Measurements from ENCODE around the gene CLCA1. TPM values are rescaled to one million over a fixed set of nuclear protein-coding genes. Genes with fewer than 3 reads are reported as not detected.
"Not testable (repeated sequence)": the region's sequence is repeated elsewhere in the genome, so short reads cannot be mapped to it uniquely, and the experiment has no call there.

Gene CLCA1
- total RNA-seq, 1 donor from 2014 or later: not detected

DNA sequence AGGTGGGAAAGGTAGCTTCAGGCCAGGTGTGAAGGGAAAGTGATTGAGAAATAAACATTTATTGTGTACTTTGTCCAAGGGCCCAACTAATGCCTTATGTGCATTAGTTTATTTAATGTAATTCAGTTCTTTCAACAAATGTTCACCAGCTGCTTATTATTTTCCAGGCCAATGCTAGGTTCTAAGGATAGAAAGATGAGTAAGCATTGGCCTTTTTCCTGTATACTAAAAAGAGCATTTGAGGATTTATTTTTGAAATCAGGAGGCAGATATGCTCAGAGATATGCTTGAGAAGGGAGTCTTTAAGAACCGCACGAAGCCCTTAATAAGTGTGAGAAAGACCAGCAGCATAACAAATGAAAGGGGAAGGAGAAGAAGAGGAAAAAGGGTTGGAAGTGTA is 32.0 kb downstream of the CLCA1 start:
- intact Hi-C loops (cut with DNase I): loop anchor here (5.0 kb wide), 1 partner anchor 118 kb away; no protein-coding TSS in a partner anchor
- ATAC-seq (no peak), DNase-seq (ENCODE audit: low spot score) (no peak)

DNA sequence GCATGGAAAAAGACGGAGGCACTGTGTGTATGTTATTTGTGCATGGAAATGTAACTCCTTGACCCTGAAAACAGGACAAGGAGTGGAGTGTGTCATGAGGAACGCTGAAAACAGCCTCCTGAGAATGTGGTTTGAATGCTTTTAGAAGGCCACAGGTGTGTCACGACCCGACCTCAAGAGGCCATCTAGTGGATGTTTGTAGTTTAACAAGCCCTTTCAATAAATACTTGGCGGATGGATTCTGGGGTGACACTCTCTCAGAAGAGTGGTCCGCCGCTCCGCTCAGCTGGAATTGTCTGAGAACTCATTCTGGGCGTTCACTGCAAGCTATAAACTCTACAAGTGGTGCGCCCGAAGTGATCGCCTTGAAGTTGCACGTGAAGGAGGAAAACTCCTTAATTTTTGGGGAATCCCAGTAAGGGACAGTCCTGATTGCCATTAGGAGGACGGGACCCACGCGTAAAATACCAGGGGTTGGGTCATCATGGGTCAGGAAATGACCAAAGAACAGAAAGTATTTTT is 33.5 kb downstream of the CLCA1 start:
- not testable (repeated sequence) for DNase-seq (ENCODE audit: low spot score)
- intact Hi-C loops (cut with DNase I): loop anchor here (5.0 kb wide), 1 partner anchor 120 kb away; no protein-coding TSS in a partner anchor
- ATAC-seq: peak; percentile 54

DNA sequence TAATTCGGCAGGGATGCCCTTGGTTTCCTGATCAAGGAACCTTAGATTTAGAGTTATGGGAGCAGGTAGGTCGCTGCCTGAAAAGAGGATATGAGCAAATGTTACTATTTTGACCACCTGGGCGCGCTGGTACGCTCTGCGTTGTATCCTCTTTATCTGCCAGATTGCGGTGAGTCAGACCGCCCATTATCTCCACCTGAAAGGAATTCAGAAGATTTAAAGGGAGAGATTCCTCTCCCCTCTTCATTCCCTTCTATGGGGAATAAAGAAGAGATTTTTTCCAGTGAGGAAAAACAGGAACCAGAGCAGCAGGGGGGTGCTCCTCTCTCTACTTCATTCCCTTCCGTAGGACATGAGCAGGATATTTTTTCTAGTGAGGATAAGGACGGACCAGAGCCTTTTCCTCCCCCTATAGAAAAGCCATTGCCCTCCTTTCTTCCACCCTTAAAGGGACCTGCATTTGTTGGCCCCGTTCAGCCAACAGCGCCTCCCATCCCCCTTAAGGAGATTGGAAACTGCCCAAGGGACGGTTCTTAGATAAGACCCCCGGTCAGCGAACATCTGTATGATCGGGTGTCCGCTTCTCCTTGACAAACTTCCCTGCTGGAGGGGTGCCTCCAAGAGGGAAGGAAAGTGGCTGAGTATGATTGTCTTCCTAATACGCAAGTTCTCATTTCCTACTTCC is 34.1 kb downstream of the CLCA1 start:
- intact Hi-C loops (cut with DNase I): loop anchor here (5.0 kb wide), 1 partner anchor 121 kb away; no protein-coding TSS in a partner anchor
- no peak for DNase-seq (ENCODE audit: low spot score)
- peak; percentile 6 for ATAC-seq

DNA sequence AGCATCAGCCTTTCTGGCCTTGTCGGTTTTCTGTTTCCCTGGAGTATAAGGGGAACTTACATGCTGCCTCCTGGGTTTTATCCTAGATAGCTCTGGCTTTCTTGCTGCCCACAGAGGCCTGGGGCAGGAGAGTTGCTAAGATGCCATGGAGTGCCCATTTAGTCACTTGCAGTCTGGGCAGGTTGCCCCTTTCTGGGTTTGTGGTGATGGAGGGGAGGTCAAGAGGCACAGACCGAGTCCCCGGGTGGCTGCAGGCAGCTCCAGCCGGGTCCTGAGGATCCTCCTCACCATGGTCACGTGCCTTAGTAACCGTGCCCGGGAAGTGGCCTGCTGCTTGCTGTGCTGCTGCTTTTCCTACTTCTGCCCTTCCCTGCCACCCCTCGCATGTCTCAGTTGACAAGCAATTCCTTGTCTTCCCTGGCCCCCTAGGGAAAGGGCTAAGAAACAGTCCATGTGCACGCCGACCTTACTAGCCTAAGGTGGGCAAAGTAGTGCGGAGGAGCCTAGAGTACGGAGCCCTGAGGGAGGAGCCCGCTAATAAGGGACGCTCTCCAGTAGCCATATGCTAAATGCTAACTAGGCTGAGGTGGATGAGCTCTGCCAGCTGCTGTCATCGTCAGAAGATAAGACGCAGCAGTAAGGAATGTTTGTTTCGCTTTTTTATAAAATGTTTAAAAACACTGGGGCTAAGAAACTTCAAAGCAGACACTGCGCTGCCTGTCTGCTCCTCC is 34.8 kb downstream of the CLCA1 start:
- intact Hi-C loops (cut with DNase I): loop anchor here (5.0 kb wide), 1 partner anchor 121 kb away; no protein-coding TSS in a partner anchor
- ATAC-seq (peak; percentile 34), DNase-seq (ENCODE audit: low spot score) (no peak)

DNA sequence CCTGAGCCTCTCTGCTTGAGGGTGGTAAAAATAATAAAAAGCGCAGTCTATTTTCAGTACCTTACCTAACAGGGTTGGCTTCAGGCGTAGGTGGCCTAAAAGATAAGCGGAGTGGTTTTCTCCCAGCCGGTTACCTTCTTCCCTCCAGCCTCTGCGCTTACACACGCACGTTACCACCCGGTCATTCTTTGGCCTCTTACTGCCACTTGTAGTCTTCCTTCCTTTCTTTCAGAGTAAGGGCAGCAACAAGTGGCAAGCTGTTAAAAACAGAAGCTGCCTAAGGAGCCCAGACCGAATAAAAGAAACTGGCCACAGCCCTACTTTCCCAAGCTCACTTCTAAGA is 35.4 kb downstream of the CLCA1 start:
- intact Hi-C loops (cut with DNase I): loop anchor here (5.0 kb wide), 1 partner anchor 122 kb away; no protein-coding TSS in a partner anchor
- DNase-seq (ENCODE audit: low spot score) (no peak), ATAC-seq (peak; percentile 35)

DNA sequence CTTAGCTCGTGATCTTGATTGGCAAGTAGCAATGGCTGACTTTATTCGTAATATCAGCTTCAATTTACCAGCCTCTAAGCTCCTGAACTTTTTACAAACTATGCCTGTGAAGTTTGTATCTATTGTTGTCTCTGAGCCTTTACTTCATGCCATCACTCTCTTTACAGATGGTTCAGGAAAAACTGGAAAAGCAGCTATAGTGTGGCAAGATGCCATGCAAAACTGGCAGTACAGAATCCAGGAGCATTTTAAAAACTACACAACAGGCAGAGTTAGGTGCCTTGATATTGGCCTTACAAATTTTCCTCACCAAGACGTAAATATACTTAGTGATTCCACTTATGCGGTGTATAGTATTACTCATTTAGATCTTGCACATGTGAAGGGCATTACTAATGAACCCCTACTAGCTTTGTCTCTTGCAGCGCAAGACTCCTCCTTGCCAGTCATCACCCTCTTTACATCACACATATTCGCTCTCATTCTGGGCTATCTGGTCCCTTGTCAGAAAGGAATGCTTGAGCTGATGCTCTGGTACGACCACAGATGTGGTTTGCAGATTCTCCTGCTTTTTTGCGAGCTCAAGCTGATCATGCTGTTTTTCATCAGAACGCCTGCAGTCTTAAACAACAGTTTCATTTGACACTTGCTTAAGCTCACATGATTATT is 36.3 kb downstream of the CLCA1 start:
- intact Hi-C loops (cut with DNase I): loop anchor here (5.0 kb wide), 1 partner anchor 123 kb away; no protein-coding TSS in a partner anchor
- ATAC-seq (no peak), DNase-seq (ENCODE audit: low spot score) (no peak)

DNA sequence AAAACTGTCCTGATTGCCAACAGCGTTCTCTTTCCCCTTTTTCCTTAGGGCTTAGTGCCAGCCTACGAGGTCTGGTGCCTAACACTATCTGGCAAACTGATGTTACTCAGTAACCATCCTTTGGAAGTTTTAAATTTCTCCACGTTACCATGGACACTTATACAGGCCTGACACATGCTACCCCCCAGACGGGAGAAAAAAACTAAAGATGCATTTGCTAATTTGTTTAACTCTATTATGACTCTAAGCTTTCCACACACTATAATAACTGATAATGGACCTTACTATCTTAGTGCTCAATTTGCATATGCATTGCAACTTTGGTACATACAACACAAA is 36.8 kb downstream of the CLCA1 start:
- ATAC-seq (no peak), DNase-seq (ENCODE audit: low spot score) (no peak)
- intact Hi-C loops (cut with DNase I): no loop called here

DNA sequence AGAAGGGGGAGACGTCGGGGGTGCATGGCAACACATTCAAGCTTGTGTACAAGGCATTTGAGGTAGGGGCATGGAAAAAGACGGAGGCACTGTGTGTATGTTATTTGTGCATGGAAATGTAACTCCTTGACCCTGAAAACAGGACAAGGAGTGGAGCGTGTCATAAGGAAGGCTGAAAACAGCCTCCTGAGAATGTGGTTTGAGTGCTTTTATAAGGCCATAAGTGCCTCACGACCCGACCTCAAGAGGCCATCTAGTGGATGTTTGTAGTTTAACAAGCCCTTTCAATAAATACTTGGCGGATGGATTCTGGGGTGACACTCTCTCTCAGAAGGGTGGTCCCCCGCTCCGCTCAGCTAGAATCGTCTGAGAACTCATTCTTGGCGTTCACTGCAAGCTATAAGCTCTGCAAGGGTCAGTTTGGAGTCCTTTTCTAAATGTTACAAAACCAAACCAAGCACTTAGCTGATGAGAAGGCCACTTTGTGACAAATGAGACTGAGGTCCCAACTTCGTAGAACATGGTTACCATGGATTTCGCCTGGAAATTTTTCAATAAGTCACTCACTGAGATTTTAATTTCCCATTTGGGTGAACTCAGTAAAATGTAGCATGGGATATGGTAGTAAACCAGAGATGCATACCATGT is 39.3 kb downstream of the CLCA1 start:
- peak; percentile 61 for ATAC-seq
- intact Hi-C loops (cut with DNase I): no loop called here
- no peak for DNase-seq (ENCODE audit: low spot score)

DNA sequence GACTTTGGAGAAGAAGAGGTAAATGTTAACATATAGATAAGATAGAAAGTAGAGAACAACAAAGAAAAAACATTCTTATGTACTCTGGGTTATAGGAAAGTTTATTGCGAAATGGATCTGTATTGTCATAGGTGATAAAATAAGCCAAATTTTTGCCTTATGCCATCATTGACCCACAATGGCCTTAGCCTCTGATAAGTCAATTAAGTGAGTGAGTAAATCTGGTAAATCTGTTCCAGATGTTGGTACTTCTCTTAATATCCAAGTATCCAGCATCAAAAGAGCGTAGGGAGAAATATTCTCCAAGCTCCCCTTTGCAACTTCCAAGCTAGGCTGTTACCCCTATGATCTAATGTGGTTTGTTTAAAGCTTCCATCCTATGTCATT is 39.8 kb downstream of the CLCA1 start:
- no peak for DNase-seq (ENCODE audit: low spot score)

DNA sequence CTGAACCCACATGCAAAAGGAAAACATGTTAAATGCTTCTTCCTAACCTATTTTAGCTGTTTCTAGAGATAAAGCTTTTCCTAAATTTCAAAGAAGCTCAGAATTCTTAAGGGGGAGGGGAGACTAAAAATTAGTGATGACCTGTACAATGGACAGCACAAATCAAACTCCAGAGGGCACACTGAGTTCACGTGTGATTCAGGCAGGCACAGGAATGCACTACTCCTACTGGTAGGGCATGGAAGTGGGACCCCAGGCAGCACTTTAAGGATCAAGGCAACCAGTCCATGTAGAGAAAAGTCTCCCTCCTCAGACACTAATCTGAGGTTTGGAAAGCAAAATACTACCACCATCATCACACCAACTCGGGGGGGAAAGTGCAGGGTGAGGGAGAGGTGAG is 46.9 kb downstream of the CLCA1 start:
- DNase-seq (ENCODE audit: low spot score) (no peak), ATAC-seq (peak; percentile 52)
- intact Hi-C loops (cut with DNase I): no loop called here

More for the DNA sequence above, 39.8 kb downstream of the CLCA1 start:
- intact Hi-C loops (cut with DNase I): no loop called here
- peak; percentile 27 for ATAC-seq

DNA sequence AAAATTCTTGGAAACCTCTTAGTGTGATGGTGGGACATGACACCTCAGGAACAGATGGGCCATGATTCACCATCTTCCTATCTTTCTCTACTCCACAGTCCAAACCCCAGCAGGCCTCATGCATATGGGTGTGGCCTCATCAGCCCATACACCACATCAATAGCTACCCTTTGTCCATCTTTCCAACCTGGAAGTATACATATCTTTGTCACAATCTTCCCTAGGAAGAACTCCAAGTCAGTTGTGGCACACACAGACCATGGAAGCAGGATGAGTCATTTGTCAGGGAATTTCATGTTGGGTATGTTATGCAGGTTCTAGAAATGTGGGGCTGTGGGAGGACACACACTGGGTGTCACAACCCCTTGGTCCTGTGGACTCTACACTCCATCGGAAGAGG is 47.6 kb downstream of the CLCA1 start:
- no peak for DNase-seq (ENCODE audit: low spot score)
- ATAC-seq: no peak
- intact Hi-C loops (cut with DNase I): no loop called here

DNA sequence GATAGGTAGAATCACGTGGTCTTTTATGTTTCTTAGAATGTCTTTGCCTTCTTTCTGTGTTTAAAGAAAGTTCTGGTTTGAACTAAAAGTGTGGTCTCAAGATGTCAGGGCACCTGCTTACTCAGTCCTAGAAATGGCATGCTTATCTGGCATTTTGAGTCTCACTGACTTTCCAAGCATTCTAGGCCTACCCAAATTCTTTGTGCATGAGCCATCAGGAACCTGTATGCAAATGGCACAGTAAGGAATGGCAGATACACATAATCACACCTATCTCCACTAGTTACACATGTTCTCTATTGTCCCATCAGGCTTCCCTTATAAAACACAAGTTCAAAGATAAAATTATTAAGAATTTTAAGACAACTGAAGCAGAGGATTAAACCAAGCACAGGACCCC is 48.6 kb downstream of the CLCA1 start:
- DNase-seq (ENCODE audit: low spot score) (no peak), ATAC-seq (no peak)
- intact Hi-C loops (cut with DNase I): no loop called here

DNA sequence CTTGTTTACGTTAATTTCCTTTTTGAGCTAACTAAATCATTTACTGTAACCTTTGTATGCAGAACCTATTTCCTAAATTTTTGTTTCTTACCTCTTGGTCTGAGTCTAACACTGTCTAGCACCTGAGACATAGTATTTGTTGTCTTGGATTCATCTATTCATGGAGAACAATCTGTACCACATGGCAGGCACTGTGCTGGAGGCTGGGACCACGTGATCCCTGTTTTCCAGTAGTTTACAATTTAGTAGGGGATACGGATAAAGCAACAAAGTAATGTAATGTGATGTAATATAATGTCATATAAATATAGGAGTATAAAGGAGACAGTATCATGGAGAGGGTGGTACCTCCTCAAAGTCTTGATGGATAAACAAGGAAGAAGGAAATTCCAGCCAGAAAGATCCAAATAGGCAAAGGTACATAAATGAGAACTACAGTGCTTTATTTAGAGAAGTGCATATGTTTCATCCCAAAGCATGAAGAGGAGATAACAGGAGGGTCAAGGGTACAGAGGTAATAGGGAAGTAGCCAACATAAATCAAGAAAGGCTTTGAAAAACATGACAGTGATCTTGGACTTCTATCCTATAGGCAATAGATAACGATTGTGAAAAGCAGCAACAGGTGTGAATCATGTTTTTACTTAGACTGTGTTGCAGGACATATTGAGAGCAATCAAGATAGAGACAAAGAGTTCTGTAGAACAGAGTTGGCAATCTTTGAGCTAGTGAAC is 52.2 kb downstream of the CLCA1 start:
- no peak for ATAC-seq
- intact Hi-C loops (cut with DNase I): no loop called here
- DNase-seq (ENCODE audit: low spot score): no peak

DNA sequence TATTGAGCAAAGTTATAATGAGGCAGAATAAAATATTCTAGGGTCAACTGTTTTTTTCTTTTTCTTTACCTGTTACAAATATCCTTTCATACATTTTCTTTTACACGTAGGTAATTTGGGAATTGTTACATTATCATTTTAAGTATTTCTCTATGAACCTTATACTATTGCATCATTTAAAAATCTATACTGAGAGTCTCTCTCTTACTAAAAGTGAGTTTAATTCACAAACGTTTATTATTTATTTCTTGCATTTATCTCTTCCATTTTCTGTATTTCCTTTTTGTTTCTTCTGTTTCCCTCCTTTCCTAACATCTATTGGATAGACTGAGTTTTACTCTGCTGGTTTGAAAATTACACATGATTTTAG is 52.8 kb downstream of the CLCA1 start:
- intact Hi-C loops (cut with DNase I): no loop called here
- ATAC-seq: no peak
- no peak for DNase-seq (ENCODE audit: low spot score)

DNA sequence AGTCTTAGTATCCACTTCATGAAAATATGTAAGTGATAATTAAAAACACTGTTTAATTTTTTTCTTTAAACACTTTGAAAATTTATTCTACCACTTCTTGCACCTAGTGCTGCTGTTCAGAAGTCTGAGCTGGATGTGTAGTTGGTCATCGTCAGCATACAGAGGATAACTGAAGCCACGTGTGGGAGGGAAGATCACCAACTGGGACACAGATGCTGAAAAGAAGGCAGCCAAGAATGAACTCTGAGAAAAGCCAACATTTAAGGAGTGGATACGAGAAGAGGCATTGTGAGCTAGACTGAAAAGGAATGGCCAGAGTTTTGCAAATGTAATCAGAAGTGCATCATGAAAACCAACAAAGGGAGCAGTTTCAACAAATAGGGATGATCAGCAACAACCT is 53.5 kb downstream of the CLCA1 start:
- DNase-seq (ENCODE audit: low spot score) (no peak), ATAC-seq (no peak)
- intact Hi-C loops (cut with DNase I): no loop called here

DNA sequence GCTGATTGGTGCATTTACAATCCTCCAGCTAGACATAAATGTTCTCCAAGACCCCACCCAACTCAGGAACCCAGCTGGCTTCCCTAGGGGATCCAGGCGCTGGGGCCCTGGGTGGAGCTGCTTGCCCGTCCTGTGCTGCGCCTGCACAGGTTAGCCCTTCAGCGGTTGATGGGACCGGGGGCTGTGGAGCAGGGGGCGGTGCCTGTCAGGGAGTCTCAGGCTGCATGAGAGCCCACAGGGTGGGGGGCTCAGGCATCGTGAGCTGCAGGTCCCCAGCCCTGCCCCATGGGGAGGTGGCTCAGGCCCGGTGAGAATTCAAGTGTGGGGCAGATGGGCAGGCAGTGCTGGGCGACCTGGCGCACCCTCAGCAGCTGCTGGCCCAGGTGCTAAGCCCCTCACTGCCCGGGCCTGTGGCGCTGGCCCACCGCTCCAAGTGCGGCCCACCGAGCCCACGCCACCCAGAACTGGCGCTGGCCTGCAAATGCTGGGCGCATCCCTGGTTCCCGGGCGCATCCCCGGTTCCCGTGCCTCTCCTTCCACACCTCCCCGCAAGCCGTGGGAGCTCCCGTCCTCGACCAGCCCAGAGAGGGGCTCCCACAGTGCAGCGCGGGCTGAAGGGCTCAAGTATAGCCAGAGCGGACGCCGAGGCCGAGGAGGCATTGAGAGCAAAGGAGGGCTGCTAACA is 55.1 kb downstream of the CLCA1 start:
- intact Hi-C loops (cut with DNase I): no loop called here
- ATAC-seq (peak; percentile 17), DNase-seq (ENCODE audit: low spot score) (no peak)

DNA sequence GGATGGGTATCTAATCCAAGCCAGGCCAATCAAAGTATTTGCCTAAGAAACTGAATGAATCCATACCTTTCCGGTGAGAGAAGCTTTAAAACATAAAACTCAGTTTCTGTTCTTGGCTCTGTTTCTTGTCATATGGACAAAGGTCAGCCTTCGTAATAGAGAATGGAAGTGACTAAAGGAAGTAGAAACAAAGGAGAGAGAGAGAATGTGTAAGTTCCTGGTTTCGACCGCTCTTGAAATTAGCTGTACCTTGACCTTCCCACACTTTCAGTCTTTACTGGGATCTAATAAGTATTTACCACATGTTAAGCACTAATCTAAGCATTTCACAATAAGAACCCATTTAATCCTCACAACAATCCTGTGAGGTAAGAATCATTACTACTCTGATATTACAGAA is 58.6 kb downstream of the CLCA1 start:
- intact Hi-C loops (cut with DNase I): no loop called here
- DNase-seq (ENCODE audit: low spot score): no peak
- no peak for ATAC-seq

DNA sequence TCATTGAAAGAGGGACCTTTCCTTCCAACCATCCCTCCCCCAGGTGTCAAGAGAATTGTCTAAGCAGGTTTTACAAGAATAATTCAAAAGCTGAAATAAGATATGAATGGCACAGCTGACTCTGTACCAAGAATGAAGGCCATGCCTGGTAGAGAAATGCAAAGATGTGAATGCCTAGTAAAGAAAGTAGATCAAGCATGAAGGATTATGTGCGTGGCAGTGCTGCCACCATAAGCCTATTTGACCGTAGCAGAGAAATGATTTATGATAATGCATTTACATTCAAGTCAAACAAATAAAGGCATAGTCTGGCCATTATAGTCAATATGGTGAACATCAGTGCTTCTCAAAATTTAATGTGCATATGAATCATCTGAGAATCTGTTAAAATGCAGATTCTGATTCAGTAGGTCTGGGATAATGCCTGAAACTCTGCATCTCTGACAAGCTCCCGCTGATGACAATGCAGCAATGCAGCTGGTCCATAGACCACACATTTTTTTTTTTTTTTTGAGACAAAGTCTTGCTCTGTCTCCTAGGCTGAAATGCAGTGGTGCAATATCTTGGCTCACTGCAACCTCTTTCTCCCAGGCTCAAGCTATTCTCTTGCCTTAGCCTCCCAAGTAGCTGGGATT is 61.6 kb downstream of the CLCA1 start:
- DNase-seq (ENCODE audit: low spot score): no peak
- intact Hi-C loops (cut with DNase I): no loop called here
- ATAC-seq: no peak

Data from sciatic nerve (tissue), 2 donors.